CD1c-positive myeloid dendritic cell (primary cell): ENCODE measurements around the gene ATXN7L3.
"Not testable (repeated sequence)": the region's sequence is repeated elsewhere in the genome, so short reads cannot be mapped to it uniquely, and the experiment has no call there.

Source experiments
- DNase-seq: peaks from one replicate; pipeline ENCODE4 v3.0.0-alpha.2; 2016; ENCODE audit errors: extremely low spot score

Gene ATXN7L3, protein sequence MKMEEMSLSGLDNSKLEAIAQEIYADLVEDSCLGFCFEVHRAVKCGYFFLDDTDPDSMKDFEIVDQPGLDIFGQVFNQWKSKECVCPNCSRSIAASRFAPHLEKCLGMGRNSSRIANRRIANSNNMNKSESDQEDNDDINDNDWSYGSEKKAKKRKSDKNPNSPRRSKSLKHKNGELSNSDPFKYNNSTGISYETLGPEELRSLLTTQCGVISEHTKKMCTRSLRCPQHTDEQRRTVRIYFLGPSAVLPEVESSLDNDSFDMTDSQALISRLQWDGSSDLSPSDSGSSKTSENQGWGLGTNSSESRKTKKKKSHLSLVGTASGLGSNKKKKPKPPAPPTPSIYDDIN

DNA sequence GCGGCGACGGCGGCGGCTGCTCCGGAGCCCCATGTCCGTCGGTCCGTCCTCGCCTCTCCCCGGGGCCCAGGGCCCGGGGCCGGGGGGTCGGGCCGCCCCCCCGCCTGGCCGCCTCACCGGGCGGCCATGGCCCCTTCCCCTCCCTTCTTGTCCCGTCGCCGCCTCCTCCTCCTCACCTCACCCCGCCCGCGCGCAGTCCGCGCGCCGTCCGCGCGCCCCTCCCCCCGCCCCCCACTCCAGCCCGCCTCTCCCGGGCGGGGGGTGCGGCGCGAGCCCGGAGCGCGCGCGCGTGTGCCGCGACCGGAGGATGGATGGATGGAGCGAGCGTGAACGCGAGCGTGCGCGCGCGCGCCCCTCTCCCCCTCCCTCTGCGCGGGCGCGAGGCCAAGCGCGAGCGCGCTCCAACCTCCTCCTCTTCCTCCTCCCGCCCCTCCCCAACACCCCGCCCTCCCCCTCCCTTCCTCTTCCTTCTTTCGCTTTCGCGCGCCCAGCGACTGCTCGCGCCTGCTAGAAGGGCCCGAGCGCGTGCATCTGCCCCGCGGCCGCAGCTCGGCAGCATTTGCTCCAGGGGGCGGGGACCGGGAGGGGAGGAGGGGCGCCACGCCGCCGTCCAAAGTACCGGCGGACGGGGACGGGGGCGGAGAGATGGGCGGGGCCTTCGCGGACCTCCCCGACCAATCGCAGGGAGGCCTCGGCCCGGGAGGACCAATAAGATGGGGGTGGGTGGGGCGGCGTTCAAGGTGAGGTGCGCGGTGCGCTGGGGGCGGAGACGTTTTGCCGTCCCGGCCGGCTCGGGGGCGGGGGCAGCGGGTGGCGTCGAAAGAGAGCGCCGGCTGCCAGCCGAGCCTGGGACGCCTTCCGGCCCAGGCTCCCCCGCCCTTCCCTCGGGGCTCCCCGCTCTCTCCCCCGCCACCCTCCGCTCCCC lies at the start of gene ATXN7L3:
TSS of gene ATXN7L3 (minus strand) at position 332 of the 925 bp plus-strand sequence. CDS start 1,814 bp downstream, outside the sequence.
- peak; percentile 99 for DNase-seq

DNA sequence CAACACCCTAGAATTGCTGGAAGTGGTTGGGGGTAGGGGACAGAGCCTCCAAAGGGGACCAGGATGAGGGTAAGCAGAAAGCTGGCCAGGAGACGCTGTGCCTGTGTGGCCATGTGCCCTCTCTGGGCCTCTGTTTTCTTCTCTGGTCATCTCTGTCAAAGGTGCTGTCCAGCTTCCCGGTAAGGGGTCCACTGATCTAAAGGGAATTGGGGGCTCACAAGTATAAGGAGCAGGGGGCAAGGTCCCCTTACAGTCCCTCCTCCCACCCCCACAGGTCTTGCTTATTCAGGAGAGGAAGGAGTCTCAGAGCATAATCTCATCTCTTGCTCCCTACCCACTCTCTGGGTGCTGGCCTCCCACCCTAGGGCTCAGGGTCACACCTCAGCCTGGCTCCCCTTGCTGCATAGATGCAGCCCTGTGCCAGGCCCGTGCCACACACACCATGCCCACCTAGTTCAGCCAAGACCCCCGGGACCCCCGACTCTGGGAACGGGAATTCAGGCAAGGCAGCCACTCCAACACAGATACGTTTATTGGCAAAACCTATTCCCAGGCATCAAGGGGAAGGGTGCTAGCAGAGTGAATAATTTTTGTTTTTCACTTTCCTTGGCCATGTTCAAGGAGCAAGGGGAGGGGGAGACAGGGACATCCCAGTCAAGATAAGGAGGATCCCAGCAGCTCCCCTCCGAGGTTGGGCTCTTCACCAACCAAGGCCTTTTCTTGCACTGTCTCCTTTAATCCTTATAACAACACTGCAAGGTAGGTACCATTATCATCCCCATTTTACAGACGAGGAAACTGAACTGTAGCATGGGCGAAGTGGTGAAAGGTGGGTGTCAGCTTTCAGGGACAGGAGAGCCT lies 48.4 kb upstream of the ATXN7L3 start:
- no peak for DNase-seq

DNA sequence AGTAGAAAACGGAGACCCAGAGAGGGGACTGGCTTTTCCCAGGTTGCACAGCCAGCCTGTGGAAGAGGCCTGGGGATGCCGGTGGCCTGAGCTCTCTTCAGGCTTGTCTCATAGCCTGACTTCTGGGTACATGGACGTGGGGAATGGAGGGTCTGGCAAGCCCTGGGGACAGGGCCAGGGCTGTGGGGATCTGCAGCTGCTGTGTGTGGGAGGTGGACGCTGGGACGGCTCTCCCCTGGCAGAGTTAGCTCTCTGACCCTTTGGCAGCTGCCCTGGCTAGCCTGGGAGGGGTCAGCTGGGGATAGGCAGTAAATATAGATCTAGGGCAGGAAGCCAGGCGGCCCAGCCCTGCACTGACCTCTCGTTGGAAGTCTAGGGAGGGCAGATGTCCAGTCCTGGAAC lies 47.8 kb upstream of the ATXN7L3 start:
- no peak for DNase-seq

DNA sequence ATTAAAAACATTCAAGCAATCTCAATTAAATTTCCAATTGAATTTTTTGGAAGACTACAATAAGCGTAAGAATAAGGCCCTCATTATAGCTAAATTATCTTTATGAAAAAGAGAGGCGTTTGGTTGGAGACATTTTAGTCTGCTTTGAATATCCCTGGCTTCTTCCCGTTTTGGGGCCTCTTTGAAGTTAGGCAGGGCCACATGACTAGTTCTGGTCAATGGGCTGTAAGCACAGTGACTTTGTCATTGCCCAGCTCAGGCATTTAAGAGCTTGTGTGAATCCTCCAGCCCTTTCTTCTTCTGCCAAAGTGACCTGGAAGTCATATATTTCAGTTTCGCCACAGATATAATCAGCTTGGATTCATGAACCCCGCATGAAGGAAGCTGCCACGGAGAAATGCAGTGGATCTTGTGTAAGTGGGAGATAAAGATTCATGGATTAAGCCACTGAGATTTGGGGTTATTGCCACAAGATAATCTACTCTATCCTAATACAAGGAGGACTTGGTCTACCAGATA lies 41.5 kb upstream of the ATXN7L3 start:
- DNase-seq = peak; percentile 55

DNA sequence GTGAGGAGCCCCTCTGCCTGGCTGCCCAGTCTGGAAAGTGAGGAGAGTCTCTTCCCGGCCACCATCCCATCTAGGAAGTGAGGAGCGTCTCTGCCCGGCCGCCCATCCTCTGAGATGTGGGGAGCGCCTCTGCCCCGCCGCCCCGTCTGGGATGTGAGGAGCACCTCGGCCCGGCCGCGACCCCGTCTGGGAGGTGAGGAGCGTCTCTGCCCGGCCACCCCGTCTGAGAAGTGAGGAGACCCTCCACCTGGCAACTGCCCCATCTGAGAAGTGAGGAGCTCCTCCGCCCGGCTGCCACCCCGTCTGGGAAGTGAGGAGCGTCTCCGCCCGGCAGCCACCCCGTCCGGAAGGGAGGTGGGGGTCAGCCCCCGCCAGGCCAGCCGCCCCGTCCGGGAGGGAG lies 38.2 kb upstream of the ATXN7L3 start:
- DNase-seq = not testable (repeated sequence)

DNA sequence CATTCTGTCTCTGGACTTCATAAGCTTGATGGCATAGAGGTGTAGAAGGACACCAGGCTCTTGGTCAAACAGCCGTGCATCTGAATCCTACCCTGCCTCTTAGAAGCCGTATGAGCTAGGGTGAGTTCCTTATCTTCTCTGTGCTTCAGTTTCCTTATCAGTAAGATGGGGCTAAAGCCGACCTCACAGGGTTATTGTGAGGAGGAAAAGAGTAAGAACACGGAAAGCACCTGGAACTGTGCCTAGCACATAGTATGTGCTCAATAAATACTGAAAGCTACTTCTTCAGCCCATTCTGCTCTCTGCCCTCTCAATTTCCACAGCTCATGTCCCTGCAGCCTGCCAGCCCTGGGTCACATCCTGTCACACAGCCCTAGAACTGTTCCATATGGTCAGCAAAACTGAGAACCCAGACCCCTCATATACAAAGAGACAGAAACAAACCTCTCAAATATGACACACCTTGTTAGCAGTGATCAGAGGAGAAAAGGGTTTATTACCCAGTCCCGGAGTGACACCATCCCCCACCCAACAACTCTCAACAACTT lies 36.8 kb upstream of the ATXN7L3 start:
- DNase-seq = no peak

DNA sequence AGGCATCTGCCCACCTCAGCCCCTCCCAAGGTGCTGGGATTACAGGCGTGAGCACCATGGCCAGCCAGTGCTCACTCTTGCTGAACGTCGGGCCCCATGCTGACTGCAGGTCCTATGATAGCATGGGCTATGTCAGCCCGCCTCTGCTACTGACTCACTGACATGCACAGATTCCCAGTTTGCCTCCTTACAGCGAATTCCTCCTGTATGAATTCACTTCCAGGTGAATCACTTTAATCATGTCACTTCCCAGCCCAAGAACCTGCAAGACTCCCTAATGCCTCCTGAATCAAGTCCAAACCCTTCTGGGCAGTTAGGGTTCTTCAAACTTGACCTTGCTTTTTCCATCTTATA lies 35.9 kb upstream of the ATXN7L3 start:
- no peak for DNase-seq

DNA sequence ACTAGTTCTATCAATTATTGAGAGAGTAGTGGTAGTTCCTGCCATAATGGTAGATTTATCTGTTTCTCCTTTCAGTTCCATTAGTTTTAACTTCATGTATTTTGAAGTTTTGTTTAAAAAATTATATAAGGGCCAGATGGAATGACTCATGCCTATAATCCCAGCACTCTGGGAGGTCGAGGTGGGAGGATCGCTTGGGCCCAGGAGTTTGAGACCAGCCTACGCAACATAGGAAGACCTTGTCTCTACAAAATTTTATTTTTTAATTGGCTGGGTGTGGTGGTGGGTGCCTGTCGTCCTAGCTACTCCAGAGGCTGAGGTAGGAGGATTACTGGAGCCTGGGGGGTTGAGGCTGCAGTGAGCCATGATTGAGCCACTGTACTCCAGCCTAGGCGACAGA lies 33.9 kb upstream of the ATXN7L3 start:
- no peak for DNase-seq

DNA sequence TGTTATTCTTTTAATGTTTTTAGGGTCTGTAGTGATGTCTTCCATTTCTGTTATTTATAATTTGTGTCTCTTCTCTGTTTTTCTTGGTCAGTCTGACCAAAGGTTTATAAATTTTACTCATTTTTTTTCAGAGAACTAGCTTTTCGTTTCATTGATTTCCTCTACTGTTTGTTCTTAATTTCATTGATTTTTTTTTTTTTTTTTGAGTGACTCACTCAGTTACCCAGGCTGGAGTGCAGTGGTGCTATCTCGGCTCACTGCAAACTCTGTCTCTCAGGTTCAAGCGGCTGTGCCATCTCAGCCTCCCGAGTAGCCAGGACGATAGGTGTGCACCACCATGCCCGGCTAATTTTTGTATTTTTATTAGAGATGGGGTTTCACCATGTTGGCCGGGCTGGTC lies 32.4 kb upstream of the ATXN7L3 start:
- DNase-seq = no peak

DNA sequence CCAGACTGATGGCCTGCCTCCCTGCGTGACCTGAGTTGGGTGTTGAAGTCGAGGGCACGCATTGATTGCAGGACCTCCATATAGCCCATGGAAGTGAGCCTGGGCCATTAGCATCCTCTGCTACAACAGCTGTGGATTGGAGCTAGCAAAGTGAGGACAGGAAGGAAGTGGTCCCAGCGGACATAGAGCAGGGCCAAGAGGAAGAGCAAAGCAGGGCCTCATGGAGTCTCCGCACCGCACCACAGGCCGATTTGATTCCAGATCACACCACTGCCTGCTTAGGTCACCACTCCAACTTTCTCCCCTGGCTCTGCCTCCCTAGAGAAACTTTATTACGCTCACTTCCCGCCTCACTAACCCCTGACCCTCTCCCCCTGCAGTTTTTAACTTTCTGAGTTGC lies 30.5 kb upstream of the ATXN7L3 start:
- DNase-seq = no peak

DNA sequence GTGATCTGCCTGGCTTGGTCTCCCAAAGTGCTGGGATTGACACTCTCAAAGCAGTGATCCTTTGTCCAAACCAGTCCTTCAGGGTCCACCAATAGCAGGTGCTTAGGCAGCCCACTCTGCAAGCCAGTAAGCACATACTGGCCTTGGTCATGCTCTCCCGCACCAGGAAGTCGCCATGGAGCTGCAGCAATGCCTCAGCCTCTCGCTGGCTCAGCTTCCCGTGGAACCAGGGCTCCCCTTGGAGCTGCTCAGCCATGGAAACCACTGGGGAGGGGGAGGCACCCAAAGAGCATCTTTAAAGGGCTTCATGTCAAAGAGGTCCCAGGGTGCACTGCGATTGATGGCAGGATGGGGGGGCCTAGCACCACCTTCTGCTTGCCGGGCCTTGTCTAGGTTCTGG lies 29.4 kb upstream of the ATXN7L3 start:
- DNase-seq = no peak

DNA sequence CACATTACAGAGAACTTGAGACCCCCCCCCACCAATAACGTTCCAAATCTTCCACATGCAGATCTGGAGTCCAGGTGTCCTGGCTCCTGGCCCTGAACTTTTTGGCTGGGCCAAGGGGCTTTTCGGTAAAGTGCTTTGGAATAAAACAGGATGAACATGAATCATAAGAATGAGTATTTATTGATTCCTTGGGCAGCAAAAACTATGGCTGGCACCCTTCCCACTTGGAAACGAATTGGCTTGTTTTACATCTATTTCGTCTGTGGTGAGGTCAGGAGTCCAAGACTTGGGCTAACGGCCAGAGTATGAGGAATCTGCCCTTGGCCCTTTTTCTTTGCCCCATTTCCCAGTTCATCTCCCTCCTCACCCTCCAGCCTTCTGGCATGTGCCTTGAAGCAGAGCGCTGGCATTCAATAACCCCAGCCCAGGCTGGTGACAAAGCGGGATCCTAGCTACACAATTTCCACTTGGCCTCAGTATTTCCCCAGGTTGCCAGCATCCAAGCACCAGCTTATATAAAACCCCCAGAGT lies 23.9 kb upstream of the ATXN7L3 start:
- no peak for DNase-seq

DNA sequence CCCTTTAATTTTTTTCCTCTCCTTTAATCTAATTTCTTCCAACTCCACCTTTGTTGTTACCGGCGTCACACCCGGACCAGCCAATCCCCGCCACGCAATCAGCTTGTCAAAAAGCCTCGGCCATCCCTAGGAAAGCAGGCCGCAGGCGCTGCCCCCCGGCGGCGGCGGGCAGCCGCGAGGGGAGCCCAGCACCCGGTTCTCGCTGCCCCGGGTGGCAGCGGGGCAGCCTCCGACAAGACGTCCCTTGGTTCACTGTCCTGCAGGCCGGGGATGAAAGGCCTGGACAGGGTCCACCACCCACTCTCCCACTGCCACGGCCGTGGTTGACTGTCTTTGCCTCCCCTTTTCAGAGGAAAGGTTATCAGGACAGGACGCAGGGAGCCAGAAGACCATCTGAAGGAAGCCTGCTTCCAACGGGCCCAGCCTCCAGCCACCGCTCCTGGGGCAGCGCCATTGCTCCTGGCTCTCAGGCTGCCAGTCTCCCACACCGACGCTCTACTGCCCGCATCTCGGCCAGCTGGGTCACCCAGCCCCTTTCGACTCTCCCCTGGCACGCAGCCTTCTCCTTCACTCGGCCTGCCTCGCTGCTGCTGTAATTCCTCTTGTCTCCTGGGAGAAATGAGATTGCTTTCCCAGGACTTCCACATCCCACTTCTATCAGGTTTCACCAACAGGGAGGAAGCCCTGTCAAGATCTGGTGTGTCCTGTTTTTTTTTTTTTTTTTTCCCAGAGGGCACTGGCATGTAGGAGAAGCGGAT lies 22.6 kb upstream of the ATXN7L3 start:
- DNase-seq = peak; percentile 40

DNA sequence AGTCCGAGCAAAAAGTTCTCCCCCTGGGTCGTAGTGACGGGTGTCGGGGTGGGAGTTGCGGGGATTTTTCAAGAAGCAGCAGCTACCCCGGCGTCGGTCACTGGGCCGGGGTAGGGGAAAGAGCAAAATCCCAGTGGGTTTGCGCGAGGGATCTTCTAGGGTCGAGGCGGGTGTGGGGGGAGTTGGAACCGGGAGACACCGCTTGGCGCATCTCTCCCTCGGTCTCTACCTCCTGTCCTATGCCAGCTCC lies 22.1 kb upstream of the ATXN7L3 start:
- no peak for DNase-seq

DNA sequence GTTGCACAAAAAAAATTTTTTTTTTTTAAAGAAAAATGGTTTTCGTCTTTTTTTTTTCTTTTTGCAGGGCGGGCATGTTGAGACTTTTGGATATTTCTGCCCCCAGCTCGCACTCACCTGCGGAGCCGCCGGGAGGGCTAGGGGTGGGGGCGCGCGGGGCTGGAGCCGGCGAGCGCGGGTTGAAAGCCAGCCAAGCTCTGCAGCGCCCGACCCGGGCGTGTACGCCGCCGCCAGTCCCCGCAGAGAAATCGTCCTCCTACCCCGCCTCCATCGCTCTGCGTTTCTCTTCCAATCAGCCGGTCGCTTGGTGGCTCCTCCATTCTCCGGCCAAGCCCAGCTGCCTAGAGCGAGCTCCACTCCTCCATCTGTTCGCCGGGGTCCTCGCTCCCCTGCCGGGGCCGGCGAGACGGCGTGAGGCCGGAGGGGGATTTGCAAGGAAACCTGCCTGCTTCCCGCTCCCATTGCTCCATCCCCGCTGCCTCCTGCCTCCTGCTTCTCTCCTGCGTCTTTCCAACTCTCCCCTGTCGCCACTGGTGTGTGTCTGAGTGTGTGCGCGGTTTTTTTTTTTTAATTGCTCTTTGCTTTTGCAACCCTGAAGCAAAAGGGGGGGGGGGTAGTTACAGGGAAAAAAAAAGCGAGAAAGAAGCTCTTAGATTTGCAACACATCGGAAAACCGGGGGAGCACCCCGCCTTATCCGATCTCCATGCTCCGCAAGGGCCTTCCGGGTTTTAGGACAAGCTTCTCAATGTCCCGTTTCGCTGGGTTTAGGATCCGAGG lies 21.6 kb upstream of the ATXN7L3 start:
- peak; percentile 69 for DNase-seq

DNA sequence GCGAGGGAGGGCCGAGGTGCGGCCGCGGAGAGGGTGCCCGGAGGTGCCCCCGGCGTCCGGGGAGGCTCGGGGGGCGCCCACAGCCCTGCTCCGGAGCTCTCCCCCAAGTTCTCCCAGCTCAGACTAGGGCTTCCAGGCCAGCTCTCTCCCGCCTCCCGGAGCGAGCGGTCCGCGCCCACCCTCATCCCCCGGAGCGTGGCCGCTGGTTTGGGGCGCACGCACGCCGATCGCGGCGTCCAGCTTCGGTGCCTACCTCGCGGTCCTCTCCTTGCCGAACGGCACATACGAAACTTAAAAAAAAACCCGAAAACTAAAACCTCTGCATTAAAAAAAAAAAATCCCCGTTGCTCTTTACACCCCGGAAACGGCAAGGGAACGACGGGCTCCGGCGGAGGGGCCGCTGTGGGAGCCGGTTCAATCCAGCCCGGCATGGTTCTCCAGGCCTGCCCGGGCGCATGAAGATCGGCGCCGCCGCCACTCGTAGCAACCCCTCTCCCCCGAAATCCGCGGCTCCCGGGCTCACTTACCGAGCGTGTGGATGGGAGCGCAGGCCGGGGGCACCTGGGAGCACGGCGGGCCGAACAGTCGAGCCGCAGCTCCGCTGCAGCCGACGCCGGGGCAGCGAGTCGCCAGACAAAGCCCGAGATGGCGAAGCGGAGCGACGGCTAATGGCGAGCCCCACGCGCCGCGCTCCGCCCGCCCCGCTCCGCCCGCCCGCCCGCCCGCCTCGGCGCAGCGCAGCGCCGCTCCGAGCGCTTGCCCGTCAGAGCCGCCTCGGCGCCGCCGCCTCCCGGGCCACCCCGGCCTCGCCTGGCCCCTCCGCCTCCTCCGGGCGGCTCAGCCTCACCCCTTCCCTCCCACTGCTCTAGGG lies 20.8 kb upstream of the ATXN7L3 start:
- peak; percentile 62 for DNase-seq

DNA sequence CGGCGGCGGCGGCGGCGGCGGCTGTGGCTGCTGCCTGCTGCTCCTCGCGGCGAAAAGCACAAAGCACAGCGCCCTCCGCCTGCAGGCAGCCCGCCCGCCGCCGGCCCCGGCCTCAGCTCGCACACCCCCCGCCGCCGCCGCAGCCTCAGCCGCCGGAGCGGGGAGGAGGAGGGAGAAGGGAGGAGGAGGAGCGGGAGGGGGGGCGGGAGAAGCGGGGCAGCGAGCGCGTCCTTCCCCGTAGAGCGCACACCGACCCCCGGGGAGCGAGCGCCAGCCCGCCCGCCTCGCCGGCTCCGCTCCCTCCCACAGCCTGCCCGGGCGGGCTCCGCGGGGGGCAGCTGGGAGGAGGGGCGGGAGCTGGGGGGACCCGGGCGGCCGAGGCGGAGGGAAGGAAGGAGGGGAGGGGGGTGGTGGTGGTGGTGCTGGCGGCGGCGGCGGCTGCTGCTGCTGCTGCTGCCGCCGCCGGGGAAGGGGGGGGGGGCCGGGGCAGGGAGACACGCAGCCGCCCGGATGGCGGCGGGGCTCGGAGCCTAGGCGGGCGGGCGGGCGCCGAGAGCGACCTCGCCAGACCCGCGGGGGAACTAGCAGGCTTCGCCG lies 20.0 kb upstream of the ATXN7L3 start, which contains the start of gene UBTF:
TSS of gene UBTF (minus strand) at position 60 of the 597 bp plus-strand sequence. CDS start 1,446 bp downstream, outside the sequence.
- peak; percentile 71 for DNase-seq

DNA sequence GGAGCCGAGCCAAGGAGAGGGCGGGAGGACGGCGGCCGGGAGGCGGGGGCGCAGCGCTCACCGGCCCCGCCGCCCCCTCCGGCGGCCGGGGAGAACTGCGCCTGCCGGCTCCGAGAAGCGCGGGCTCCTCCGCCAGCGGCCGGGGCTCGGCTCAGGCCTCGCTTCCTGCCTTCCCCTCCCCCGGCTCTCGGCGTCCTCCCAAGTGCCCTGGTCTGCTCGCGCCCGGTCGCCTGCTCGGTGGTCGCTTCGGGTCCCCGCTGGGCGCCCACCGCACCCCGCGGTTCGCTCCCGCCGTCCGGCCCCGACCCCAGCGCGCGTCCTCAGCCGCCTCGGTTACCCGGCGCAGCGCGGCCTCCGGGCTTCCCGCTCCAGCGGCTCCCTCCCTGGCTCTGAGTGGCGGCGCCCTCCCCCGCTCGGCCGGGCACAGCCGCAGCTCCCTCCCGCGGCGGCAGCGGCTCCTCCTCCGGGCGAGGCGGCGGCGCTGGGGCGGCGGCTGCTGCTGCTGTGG lies 19.5 kb upstream of the ATXN7L3 start:
- DNase-seq = peak; percentile 85
